Stimulated activated CD8-positive, alpha-beta memory T cell treated with anti-CD3 and anti-CD28 coated beads, Interleukin-4, amount 100 ng/mL, for 48 hours (primary cell): ENCODE data around the gene ACKR4.
"Not testable (repeated sequence)": the region's sequence is repeated elsewhere in the genome, so short reads cannot be mapped to it uniquely, and the experiment has no call there.

Experiments
- DNase-seq: peaks from one replicate; pipeline ENCODE4 v3.0.0-alpha.2; 2020

ACKR4 gene

DNA sequence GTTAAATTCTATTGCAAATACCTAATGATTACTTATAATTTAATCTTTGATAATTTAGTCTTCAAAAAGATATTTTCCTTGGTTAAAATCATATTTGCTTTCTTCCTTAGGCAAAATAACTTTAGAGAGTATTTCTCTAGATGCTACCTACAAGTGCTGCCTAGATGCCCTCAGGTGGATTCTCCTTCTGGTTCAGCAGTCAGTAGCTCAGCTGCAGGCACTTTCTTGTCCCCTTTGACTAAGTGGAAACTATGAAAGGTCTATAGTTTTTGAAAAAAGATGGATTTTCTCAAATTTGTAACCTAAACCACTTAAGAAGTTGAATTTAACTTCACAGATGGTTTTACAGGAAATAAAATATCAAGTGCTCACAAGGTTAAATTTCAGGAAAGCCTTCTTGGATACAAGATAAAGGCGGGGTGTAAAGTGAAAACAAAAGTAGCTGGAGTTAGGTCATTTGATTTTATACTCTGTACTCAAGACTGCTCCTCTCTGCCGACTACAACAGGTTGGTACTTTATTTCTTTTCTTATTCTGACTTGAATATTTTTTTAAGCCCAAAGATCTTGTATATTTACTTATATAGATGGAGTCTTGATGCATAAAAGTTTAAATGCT, at the start of gene ACKR4:
Gene ACKR4 (plus strand): TSS at position 455 of the 618 bp plus-strand sequence. CDS start 3,128 bp downstream, outside the sequence.
- no peak for DNase-seq

DNA sequence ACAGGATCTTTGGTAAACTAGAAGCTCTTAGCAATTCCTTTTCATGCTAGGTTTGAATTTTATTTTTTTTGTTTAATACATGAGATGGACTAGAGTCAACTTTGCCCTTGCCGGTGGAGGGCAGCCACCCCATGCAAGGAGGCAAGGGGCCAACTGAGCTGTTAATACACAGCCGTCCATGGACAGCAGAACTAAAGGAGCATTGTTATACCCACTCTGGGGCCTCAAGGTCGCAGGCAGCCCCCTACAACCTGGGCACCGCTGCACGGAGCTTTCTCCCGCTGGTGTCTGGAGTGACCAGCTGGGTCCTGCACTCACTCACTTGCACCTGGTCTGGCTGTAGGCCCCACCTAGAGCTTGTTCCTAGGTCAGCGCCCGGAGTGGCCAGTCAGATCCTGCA, 47.9 kb upstream of the ACKR4 start:
- no peak for DNase-seq

DNA sequence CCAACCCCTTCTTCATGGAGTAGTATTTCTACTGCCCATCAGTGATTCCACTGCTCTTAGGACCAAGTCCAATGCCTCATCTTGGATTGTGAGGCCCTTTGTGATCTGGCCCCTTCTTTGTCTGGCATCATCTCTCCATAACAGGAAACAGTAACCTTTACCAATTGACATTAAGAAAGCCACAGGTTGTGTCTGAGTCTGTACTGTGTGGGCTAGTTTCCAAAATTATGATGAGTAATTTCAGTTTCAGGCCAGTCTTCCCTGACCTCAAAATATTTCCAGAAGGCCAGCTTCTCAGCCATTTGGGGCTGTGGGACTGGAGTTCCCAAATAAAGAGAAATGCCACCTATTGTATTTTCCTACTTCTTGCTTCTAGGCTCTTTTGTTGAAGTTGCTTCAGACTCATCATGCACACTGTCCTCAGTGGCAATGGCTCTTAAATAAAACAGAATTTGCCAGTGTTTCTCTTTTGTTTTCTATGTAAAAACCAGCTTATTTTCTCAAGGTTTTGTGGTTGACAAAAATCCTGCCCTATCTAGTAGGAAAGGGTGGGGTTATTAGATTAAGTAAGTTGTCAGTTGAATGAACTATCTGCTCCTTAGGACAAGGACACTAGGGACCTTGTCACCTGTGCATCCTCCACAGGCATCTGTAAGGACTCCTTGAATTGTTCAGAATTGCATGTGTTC, 47.0 kb upstream of the ACKR4 start:
- DNase-seq: no peak

DNA sequence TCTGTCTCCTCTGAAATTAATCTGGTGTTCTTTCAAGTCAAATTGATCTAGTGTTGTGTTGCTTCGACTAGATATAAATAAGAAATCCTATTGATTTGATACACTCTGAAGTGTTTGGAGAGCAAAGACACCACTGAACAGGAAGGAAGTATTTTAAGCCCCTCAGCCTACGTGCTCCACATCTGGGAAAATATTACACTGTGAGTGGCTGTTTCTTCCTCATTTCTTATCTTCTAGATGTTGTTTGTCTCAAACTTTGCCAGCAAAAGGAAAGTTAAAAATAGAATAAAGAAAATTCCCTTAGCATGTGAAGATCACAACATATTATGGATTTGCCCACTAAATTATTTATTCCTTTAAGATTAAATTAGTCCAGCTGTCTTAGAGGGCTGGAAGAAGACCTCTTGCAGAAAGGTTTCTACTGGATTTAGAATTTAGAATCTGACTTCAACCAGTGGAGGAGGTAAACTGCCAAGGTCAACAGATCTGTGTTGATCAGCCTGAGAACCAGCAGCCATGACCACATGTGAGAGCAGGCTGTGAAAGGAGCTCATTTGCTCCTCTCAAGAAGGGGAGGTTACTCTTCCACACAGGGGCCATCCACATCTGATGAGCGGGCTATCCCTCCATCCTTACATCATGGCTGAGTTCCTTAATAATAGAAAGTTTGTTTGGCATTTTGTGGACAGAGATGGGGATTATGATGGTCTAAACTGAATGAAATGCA, 46.3 kb upstream of the ACKR4 start:
- DNase-seq: no peak

DNA sequence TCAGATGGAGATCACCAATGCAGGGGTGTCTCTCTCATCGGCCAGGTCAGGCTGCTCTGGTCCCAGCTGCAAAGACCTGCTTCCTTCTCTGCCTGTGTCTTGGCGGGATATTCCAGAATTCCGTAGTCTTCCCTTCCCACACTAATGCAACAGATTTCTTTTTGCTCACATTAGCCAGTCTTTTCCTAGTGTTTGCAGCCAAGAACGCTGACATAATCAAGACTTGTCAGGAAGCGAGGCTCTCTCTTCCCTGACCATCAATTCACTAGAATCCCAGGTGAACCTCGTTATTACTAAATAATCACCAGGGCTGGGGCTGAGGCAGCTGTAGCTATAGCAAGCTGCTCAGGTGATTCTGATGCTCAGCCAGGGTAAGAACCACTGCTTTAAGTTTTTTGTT, 43.2 kb upstream of the ACKR4 start:
- DNase-seq: no peak

DNA sequence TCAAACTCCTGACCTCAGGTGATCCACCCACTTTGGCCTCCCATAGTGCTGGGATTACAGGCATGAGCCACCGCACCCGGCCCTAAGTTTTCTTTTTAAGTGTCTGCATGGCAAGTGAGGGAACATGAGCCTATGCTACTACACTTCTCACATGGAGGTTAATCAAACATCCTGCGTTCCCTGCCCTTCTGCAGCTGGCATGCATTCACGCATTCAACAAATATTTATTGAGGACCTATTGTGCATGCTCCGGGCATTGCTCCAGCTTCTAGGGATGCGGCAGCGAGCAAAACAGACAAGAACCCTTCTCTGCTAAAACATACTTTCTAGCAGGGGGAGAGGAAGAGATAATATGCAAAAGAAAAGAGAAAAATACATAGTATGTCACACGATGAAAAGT, 42.6 kb upstream of the ACKR4 start:
- DNase-seq: no peak

DNA sequence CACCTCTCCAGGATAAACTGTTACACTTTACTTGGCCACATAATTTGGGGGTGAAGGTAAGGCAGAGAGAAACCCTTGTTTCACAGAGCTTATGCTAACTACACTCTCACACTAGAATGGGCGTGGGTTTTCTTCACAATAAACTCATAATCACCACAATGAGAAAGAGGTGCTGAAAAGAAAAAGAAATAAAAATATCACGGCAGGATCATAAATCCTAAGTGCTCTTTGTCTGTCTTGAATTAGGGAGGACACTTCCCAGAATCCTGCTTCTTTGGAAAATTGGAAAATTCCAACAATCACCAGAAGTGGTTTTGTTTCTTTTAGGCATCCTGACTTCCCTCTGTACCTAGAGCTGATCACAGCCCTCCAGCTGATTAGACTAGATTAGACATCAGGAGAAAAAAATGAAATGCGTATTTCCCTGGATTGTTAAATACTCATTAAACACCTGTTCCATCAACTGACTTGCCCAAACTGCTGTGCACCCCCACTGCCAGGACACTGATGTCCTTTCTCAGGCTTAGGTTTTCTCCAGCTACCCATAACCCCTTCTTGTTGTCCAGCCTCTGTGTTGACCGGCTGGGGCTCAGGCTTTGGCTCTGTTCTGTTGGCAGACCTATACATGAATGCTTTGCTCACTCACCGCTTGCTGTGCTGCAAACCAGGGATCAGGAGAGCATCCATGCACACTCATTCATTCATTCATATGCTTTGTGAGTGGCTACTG, 41.6 kb upstream of the ACKR4 start:
- DNase-seq: no peak

DNA sequence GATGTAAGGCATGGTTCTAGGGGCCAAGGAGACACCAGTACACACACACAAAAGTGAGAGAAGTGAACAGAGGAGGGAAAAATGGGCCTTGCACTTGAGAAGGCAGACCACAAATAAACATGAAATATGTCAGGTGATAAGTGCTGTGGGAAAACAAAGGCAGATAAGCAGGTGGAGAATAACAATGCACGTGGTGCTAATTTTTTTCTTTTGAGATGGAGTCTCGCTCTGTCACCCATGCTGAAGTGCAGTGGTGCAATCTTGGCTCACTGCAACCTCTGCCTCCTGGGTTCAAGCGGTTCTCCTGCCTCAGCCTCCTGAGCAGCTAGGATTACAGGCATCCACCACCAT, 41.1 kb upstream of the ACKR4 start:
- not testable (repeated sequence) for DNase-seq

DNA sequence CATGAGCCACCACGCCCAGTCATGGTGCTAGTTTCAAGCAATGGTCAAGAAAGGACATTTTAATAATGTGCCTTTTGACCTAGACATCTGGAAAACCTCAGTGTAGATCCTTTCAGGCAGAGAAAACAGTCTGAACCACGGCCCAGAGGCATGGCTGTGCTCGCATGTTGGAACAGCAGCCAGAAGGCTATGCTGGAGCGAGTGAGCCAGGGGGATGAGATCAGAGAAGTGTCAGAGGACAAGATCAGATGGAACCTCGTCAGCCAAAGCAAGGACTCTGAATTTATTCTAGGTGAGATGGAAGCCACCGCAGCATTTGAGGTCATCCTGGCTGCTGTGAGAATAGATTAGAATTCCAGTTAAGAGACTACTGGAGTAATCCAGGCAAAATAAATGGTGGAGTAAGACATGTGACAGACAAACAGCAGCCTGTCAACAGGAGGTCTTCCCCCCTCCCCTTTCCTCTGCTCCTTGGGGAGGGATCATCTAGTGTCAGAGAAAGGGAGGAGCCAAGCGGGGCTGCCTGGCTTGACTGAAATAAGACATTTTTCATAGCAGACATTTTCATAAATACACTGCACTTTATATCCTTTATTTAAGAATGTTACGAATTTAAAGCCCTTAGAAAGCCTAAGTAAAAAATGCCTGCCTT, 40.4 kb upstream of the ACKR4 start:
- DNase-seq: no peak

DNA sequence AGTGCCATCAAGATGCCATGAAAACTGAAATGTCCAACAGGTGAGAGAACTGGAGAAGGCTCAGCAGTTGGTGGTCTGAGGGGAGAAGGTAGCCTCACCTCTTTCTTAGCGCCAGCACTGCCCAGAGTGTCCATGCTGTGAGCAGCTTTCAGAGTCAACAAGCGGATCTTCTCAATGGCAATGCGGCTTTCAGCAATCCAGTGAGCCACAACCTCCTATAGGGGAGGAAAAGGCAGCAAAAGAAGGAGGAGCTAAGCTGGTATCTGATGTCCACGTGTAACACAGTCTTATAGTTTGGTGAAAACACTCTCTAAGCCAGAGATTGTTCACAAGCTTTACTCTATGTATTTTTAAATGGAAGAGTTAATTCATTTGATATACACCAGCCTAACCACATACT, 36.1 kb upstream of the ACKR4 start:
- no peak for DNase-seq

DNA sequence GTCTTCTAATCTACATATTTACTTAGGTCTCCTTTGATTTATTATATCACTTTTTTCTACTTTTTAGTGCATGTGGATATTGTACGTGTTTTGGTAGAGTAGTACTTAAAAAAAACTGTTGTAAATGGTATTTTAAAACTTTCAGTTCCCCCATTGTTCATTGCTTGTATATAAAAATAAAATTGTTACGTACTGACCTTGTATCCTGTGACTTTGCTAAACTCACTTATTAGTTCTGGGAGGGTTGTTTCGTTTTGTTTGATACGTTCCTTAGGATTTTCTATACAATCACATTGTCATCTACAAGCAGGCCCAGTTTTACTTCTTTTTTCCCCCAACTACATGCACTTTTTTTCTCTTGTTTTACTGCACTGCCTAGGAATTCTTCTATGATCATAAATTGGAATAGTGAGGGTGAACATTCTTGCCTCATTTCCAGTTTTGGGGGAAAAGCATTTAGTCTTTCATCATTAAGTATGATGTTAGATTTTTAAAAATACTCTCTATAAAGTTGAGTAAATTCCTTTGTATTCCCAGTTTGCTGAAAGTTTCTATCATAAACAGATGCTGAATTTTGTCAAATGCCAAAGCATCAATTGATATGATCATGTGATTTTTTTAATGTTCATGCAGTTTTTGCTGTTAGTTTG, 33.5 kb upstream of the ACKR4 start:
- no peak for DNase-seq

DNA sequence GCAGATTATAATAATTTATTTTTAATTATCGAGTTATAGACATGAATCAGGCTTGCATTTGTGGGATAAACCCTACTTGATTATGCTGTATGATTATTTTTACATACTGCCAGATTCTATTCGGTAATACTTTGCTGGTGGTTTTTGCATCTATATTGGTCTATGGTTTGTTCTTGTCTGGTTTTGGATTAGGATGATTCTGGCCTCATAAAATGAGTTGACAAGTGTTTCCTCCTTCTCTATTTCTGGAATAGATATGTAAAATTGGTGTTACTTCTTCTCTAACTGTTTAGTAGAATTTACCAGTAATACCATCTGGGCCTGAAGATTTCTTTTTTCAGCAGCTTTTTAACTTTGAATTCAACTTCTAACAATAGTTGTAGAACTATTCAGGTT, 33.0 kb upstream of the ACKR4 start:
- no peak for DNase-seq

DNA sequence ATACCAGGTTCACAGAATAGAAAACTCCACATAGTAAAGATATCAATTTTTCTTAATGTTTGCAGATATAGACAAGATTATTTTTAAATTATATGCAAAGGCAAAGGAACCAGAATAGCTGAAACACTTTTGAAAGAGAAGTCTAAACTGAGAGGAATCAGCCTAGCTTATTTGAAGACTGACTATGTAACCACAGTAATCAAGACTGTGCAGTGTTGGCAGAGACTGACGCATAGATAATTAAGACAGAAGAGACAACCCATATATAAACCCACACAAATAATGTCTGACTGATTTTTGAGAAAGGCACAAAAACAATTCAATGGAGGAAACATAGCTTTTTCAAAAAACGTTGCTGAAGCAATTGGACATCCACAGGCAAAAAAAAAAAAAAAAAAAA, 28.6 kb upstream of the ACKR4 start:
- no peak for DNase-seq

DNA sequence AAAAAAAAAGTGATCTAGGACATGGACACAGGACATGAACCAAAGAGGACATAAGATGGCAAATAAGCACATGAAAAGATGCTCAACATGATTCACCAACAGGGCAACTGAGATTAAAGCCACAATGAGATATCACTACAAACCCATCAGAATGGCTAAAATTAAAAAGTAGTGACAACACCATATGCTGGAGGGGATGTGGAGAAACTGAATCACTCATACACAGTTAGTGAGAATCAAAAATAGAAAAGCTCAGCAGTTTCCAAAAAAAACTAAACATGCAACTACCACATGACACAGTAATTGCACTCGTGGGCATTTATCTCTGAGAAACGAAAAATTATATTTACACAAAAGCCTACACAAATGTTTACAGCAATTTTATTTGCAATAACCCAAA, 27.9 kb upstream of the ACKR4 start:
- DNase-seq: no peak

DNA sequence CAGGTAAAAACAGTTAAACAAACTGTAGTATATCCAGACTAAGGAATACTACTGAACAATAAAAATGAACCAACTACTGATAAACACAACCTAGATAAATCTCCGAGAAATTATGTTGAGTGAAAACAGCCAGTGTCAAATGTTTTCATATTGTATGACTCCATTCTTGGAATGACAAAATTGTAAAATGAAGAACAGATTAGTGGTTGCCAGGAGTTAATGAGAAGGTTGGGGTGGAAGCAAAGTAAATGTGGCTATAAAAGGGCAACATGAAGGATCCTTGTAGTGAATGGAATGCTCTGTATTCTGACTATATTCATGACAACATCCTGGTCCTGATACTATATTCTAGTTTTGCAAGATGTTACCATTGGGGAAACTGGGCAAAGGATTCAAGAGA, 27.5 kb upstream of the ACKR4 start:
- no peak for DNase-seq

DNA sequence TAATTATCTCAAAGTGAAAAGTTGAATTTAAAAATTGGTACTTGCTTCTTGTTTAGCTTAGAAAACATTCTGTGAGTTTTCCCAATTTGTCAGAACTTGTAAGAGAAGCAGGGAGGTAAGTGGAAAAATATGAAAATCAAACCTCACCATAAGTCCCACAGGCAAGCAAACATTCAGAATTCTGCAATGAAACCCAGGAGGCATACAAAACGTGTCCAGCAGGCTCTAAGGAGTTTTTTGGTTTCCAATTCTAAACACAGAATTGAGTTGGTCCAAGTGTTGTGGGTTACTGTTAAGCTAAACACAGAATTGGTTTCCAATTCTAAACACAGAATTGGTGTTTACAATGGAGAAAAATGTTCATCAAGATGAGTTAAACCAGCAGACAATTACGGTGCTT, 27.1 kb upstream of the ACKR4 start:
- DNase-seq: no peak

DNA sequence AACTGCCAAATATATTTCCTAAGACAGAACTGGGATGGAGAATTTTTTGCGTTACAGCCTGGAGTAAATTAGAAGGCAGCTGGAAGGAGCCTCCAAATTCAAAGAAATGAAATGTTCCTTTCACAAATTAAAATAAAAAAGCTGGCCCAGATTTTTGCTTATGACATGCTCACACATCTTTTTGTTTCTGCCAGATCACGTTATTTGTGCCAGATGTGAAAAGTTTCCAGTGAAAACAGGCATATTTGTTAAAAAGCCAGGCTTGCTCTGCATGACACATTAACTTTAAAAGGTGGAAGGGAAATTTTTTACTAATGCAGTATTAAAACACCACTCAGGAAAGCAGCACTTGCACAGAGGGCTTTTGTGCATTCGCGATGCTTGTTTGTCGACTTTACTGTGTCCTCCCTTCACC, 23.3 kb upstream of the ACKR4 start:
- DNase-seq: no peak

DNA sequence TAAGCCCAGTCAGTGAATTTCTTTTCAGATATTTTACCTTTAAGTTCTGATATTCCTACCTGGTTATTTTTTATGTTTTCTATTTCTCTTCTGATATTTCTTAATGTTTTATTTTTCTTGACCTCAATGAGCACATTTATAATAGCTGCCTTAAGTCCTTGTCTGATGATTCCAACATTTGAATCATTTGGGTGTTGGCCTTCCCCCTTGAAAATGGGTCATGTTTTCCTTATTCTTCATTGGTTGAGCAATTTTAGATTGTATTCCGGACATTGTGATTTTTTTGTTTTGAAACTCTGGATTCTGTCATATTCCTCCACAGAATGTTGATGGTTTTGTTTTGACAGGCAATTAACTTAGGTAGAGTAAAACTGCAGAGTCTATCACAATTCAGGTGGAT, 9.7 kb upstream of the ACKR4 start:
- no peak for DNase-seq

DNA sequence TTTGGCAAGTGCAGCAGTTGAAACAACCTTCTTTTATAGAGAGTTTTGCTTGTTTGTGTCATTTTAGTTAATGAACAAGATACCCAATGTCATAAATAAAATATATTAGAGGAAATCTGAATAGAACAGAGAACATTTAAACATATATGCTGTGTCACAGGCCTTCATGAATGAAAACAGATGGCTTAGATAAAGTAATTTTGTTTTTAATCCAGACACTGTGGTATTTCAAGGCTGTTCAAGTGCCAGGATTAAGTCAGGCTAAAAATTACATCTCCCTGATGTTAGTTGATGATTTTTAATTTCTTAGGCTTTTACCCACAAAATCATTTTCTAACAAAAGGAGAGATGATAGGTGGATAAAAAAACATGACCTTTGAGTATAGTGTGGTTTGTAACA, 4.9 kb upstream of the ACKR4 start:
- DNase-seq: no peak

DNA sequence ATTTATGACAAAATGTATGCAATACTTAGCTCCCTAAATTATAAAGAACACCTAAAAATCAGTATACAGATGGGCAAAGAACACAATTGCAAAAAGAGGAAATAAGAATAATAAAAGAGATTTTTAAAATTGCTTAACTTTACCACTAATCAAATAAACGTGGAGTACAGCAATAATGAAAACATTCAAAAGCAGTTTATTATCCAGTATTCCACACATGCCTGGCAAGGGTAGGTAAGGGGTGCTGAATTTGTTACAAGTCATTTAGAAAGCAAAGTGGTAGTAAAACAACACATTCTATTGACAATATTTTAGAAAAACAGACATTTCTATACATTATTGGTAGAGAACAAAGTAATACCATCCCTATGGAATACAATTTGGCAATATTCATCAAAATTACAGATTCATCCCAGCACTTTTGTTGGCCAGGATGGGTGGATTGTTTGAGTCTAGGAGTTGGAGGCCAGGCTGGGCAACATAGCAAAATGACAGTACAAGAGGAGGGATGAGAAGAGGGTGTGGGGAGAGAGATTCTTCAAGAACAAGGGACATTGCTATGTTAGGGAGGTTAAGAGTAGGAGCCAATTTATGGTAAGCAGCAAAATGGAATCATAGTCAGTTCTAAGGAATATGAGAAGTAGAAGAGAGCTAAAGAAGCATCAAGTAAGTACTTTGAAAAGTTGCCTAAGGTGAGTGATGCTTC, 3.7 kb upstream of the ACKR4 start:
- no peak for DNase-seq

DNA sequence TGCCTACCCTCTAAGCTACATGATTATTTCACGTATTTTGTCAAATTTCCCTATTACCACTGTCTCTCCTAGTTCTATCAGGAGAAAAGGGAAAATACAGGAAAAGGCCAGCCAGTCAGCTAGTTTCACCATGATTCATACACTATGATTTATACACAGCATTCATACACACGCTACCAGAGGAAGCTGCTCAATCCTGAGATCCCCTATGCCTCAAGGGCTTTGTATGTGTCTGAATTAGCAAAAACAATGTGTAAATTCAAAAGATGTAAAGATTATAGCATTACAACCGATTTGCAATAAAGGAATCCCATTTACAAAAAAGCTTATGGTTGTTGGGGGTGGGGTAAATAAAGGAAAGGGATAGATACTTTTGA, 3.1 kb upstream of the ACKR4 start:
- no peak for DNase-seq

DNA sequence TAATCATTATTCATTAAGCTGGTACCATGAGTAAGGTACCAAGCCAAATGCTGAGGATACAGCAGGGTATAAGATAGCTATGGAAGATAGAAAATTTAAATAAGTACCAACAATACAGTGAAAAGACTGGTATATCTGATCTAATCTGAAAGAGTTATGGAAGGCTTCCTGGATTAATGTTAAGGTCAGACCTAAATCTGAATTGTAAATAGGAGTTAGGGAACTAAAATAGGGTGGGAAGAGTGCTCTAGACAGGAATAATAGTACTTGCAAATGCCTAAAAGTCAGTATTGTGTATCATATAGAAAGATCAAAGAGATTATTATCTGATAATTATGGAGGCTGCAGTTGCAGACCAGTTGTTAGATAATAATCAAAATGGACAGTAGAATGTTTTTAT, 2.6 kb upstream of the ACKR4 start:
- DNase-seq: no peak
